Measurements from ENCODE around the gene NUMBL. TPM values are rescaled to one million over a fixed set of nuclear protein-coding genes. Genes with fewer than 3 reads are reported as not detected.

NUMBL gene
- total RNA-seq, 4 donors from 2014 or later = 5.5 to 16.7 (median 14.1) TPM

GRCh38 chr19:40701758-40702157 is 11.3 kb upstream of the NUMBL start:
- no peaks in the 10 kb centered on the region for H3K9me3 ChIP-seq
- intact Hi-C loops (cut with DNase I; ENCODE audit: low total_unique reads) (no loop called here), in situ Hi-C loops (cut with MboI; ENCODE audit: low sequenced_read_pairs in 4 of 4) (no loop called here)
- DNase-seq (no peak), ATAC-seq (no peak)
- no peak overlapping the region for H3K4me3 ChIP-seq
- H3K27ac ChIP-seq = no peak overlapping the region
- TF ChIP-seq, protein P1, sequence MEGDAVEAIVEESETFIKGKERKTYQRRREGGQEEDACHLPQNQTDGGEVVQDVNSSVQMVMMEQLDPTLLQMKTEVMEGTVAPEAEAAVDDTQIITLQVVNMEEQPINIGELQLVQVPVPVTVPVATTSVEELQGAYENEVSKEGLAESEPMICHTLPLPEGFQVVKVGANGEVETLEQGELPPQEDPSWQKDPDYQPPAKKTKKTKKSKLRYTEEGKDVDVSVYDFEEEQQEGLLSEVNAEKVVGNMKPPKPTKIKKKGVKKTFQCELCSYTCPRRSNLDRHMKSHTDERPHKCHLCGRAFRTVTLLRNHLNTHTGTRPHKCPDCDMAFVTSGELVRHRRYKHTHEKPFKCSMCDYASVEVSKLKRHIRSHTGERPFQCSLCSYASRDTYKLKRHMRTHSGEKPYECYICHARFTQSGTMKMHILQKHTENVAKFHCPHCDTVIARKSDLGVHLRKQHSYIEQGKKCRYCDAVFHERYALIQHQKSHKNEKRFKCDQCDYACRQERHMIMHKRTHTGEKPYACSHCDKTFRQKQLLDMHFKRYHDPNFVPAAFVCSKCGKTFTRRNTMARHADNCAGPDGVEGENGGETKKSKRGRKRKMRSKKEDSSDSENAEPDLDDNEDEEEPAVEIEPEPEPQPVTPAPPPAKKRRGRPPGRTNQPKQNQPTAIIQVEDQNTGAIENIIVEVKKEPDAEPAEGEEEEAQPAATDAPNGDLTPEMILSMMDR (IDR thresholded peaks at IDR 0.05 in 4 of 5, conservative IDR thresholded peaks at IDR 0.05 in 1 of 5) = no peak
- TF ChIP-seq POLR2A (IDR thresholded peaks at IDR 0.05) = no peak
- H3K4me1 ChIP-seq = no peaks in the 10 kb centered on the region
- H3K36me3 ChIP-seq = peaks cover 0 to 25% of the 10 kb centered on the region in 2 donors
- H3K27me3 ChIP-seq = no peaks in the 10 kb centered on the region

GRCh38 chr19:40700083-40700482 is 9.6 kb upstream of the NUMBL start:
- DNase-seq (no peak), ATAC-seq (no peak)
- in situ Hi-C loops (cut with MboI; ENCODE audit: low sequenced_read_pairs in 4 of 4) (no loop called here), intact Hi-C loops (cut with DNase I; ENCODE audit: low total_unique reads) (no loop called here)
- no peaks in the 10 kb centered on the region for H3K9me3 ChIP-seq
- peaks cover 0 to 21% of the 10 kb centered on the region in 2 donors for H3K36me3 ChIP-seq
- H3K27me3 ChIP-seq = no peaks in the 10 kb centered on the region
- no peak overlapping the region for H3K4me3 ChIP-seq
- TF ChIP-seq POLR2A (IDR thresholded peaks at IDR 0.05) = no peak
- TF ChIP-seq, protein P1 (IDR thresholded peaks at IDR 0.05 in 4 of 5, conservative IDR thresholded peaks at IDR 0.05 in 1 of 5) = no peak
- no peaks in the 10 kb centered on the region for H3K4me1 ChIP-seq
- H3K27ac ChIP-seq = no peak overlapping the region

DNA sequence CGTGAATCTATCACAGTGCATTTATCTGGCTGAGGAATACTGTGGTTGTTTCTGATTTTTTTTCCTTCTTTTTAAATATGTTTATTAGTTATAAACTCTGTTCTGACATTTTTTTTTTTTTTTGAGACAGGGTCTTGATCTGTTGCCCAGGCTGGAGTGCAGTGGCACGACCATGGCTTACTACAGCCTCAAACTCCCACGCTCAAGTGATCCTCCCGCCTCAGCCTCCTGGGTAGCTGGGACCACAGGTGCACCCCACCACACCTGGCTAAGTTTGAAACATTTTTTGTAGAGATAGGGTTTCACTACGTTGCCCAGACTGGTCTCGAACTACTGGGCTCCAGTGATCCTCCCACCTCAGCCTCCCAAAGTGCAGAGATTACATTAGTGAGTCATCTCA is 6.6 kb upstream of the NUMBL start:
- peaks cover 0 to 5% of the 10 kb centered on the region in 2 donors for H3K36me3 ChIP-seq
- DNase-seq (no peak), ATAC-seq (no peak)
- intact Hi-C loops (cut with DNase I; ENCODE audit: low total_unique reads) (no loop called here), in situ Hi-C loops (cut with MboI; ENCODE audit: low sequenced_read_pairs in 4 of 4) (no loop called here)
- H3K4me3 ChIP-seq = no peak overlapping the region
- H3K27ac ChIP-seq = no peak overlapping the region
- H3K4me1 ChIP-seq = no peaks in the 10 kb centered on the region
- no peaks in the 10 kb centered on the region for H3K9me3 ChIP-seq
- TF ChIP-seq, protein P1 (IDR thresholded peaks at IDR 0.05 in 4 of 5, conservative IDR thresholded peaks at IDR 0.05 in 1 of 5) = no peak
- no peak for TF ChIP-seq POLR2A (IDR thresholded peaks at IDR 0.05)
- no peaks in the 10 kb centered on the region for H3K27me3 ChIP-seq

DNA sequence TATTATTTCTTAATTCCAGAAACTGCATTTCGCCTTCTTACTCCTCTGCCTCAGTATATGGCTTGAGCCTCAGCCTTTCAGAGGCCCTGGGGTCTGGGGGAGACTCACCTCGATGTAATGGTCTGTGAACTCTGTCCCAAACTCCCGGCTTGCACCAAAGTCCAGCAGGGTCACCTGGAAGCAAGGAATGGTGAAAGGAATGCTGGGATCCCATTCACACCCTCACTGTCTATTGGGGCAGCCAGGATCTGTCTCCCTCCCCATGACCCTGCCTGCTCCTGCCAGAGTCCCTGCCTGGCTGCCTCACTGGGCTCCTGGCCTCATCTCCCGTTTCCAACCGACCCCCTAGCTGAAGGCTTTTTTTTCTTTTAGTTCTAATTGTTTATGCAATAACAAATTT is 5.4 kb upstream of the NUMBL start:
- H3K36me3 ChIP-seq = no peaks in the 10 kb centered on the region

More for the DNA sequence above, 5.4 kb upstream of the NUMBL start:
- intact Hi-C loops (cut with DNase I; ENCODE audit: low total_unique reads) (no loop called here), in situ Hi-C loops (cut with MboI; ENCODE audit: low sequenced_read_pairs in 4 of 4) (no loop called here)
- Histone ChIP-seq H3K9me3 (no peaks in the 10 kb centered on the region), H3K4me3 (no peak overlapping the region), H3K27me3 (no peaks in the 10 kb centered on the region), H3K27ac (no peak overlapping the region), H3K4me1 (peaks cover 6 to 8% of the 10 kb centered on the region in 2 donors)
- TF ChIP-seq, protein P1 (IDR thresholded peaks at IDR 0.05 in 4 of 5, conservative IDR thresholded peaks at IDR 0.05 in 1 of 5) = no peak
- TF ChIP-seq POLR2A (IDR thresholded peaks at IDR 0.05) = no peak
- DNase-seq (no peak), ATAC-seq (no peak)

Data from gastrocnemius medialis (tissue), 4 donors.